WTC11 (cell line): ENCODE measurements around the gene BIRC5. TPM values are rescaled to one million over a fixed set of nuclear protein-coding genes. Genes with fewer than 3 reads are reported as not detected.
A peak's percentile ranks its signal among the peaks of the same experiment; 100 is the strongest.

Source experiments
- ATAC-seq: fragments of 200-7000 bp; cut with Tn5 transposase; 2 replicates; pipeline ENCODE4 v1.10.0; 2021; ENCODE audit warnings: mild to moderate bottlenecking, moderate library complexity
- CTCF ChIA-PET: fragments of 300-600 bp; sonication (Branson Sonifier 250); formaldehyde crosslinking; loops from one replicate; lab custom pipeline; 2021; ENCODE audit warnings: antibody characterized with exemption; lab: Charles Lee
- POLR2A ChIA-PET: fragments of 350-600 bp; sonication (Branson Sonifier 250); formaldehyde crosslinking; loops from one replicate; lab custom pipeline; 2021; ENCODE audit warnings: antibody characterized with exemption; lab: Charles Lee
- DNase-seq: peaks from one replicate; pipeline ENCODE4 v3.0.0; 2021; ENCODE audit warnings: low spot score
- H3K27ac Mint-ChIP-seq: 2 replicates; pipeline ENCODE4 v1.8.0; 2021; ENCODE audit warnings: mixed read lengths
- H3K27me3 Mint-ChIP-seq: 2 replicates; pipeline ENCODE4 v1.8.0; 2021; ENCODE audit warnings: low read depth, mild to moderate bottlenecking, moderate library complexity, mixed read lengths
- H3K36me3 Mint-ChIP-seq: 2 replicates; pipeline ENCODE4 v1.8.0; 2021; ENCODE audit warnings: mixed read lengths
- H3K4me1 Mint-ChIP-seq: 2 replicates; pipeline ENCODE4 v1.8.0; 2022; ENCODE audit warnings: mixed read lengths
- H3K4me3 Mint-ChIP-seq: 2 replicates; pipeline ENCODE4 v1.8.0; 2021; ENCODE audit warnings: mild to moderate bottlenecking, moderate library complexity, mixed read lengths
- H3K9me3 Mint-ChIP-seq: 2 replicates; pipeline ENCODE4 v1.8.0; 2021; ENCODE audit warnings: mixed read lengths
- ARID4B ChIP-seq: sonication (generic); formaldehyde crosslinking; IDR thresholded peaks from 2 replicates; pipeline ENCODE4 v1.8.0; 2023; ENCODE audit warnings: missing genetic modification reagents, mild to moderate bottlenecking, borderline replicate concordance
- ATF1 ChIP-seq: sonication (generic); formaldehyde crosslinking; IDR thresholded peaks from 2 replicates; pipeline ENCODE4 v1.8.1; 2023; ENCODE audit warnings: mild to moderate bottlenecking, moderate library complexity, missing genetic modification reagents
- CREB1 ChIP-seq: sonication (generic); formaldehyde crosslinking; IDR thresholded peaks from 2 replicates; pipeline ENCODE4 v1.8.0; 2023; ENCODE audit warnings: mild to moderate bottlenecking, missing genetic modification reagents
- ESRRA ChIP-seq: sonication (generic); formaldehyde crosslinking; IDR thresholded peaks from 2 replicates; pipeline ENCODE4 v1.8.1; 2022; ENCODE audit warnings: mild to moderate bottlenecking, missing genetic modification reagents, borderline replicate concordance
- ETV6 ChIP-seq: sonication (generic); formaldehyde crosslinking; IDR thresholded peaks from 2 replicates; pipeline ENCODE4 v1.8.1; 2022; ENCODE audit warnings: mild to moderate bottlenecking, missing genetic modification reagents
- FOXK1 ChIP-seq: sonication (generic); formaldehyde crosslinking; IDR thresholded peaks from 2 replicates; pipeline ENCODE4 v1.8.0; 2022; ENCODE audit warnings: mild to moderate bottlenecking, moderate library complexity, missing genetic modification reagents
- FOXP4 ChIP-seq: sonication (generic); formaldehyde crosslinking; IDR thresholded peaks from 2 replicates; pipeline ENCODE4 v1.8.0; 2022; ENCODE audit warnings: mild to moderate bottlenecking, missing genetic modification reagents
- JAZF1 ChIP-seq: fragments of 250-450 bp; sonication (Bioruptor Pico); IDR thresholded peaks from 2 replicates; pipeline ENCODE4 v1.9.0; 2021; ENCODE audit warnings: moderate library complexity, mild to moderate bottlenecking, inconsistent platforms
- NFYB ChIP-seq: sonication (generic); formaldehyde crosslinking; conservative IDR thresholded peaks from 2 replicates; pipeline ENCODE4 v1.8.0; 2022; ENCODE audit warnings: low read depth, missing genetic modification reagents
- NR3C1 ChIP-seq: sonication (generic); formaldehyde crosslinking; conservative IDR thresholded peaks from 2 replicates; pipeline ENCODE4 v1.8.1; 2023; ENCODE audit warnings: low read depth, mild to moderate bottlenecking, missing genetic modification reagents
- SMAD3 ChIP-seq: sonication (generic); formaldehyde crosslinking; IDR thresholded peaks from 2 replicates; pipeline ENCODE4 v1.8.0; 2022; ENCODE audit warnings: missing genetic modification reagents, mild to moderate bottlenecking, borderline replicate concordance
- TEAD1 ChIP-seq: sonication (generic); formaldehyde crosslinking; IDR thresholded peaks from 2 replicates; pipeline ENCODE4 v1.8.0; 2022; ENCODE audit warnings: mild to moderate bottlenecking, missing genetic modification reagents
- TEAD4 ChIP-seq: sonication (generic); formaldehyde crosslinking; IDR thresholded peaks from 2 replicates; pipeline ENCODE4 v1.8.0; 2022; ENCODE audit warnings: mild to moderate bottlenecking, missing genetic modification reagents
- USF1 ChIP-seq: sonication (generic); formaldehyde crosslinking; IDR thresholded peaks from 2 replicates; pipeline ENCODE4 v1.8.0; 2022; ENCODE audit warnings: mild to moderate bottlenecking, missing genetic modification reagents
- ZNF121 ChIP-seq: sonication (generic); formaldehyde crosslinking; IDR thresholded peaks from 2 replicates; pipeline ENCODE4 v1.8.0; 2023; ENCODE audit warnings: missing genetic modification reagents
- ZNF138 ChIP-seq: sonication (generic); formaldehyde crosslinking; conservative IDR thresholded peaks from 2 replicates; pipeline ENCODE4 v1.8.1; 2022; ENCODE audit warnings: mild to moderate bottlenecking, moderate library complexity, missing genetic modification reagents
- ZNF219 ChIP-seq: sonication (generic); formaldehyde crosslinking; IDR thresholded peaks from 2 replicates; pipeline ENCODE4 v1.8.0; 2023; ENCODE audit warnings: missing genetic modification reagents, mild to moderate bottlenecking, borderline replicate concordance
- ZNF263 ChIP-seq: sonication (generic); formaldehyde crosslinking; IDR thresholded peaks from 2 replicates; pipeline ENCODE4 v1.8.1; 2022; ENCODE audit warnings: low read depth, mild to moderate bottlenecking, moderate library complexity, missing genetic modification reagents
- ZNF317 ChIP-seq: sonication (generic); formaldehyde crosslinking; IDR thresholded peaks from 2 replicates; pipeline ENCODE4 v1.8.1; 2023; ENCODE audit warnings: low read depth, mild to moderate bottlenecking, moderate library complexity, missing genetic modification reagents, borderline replicate concordance
- ZNF423 ChIP-seq: fragments of 250-450 bp; sonication (Bioruptor Pico); IDR thresholded peaks from 2 replicates; pipeline ENCODE4 v2.1.2; 2022; ENCODE audit warnings: mild to moderate bottlenecking, moderate library complexity
- ZNF425 ChIP-seq: fragments of 250-450 bp; sonication (Bioruptor Pico); conservative IDR thresholded peaks from 2 replicates; pipeline ENCODE4 v1.9.0; 2021; ENCODE audit warnings: mild to moderate bottlenecking
- ZNF671 ChIP-seq: fragments of 250-450 bp; sonication (Bioruptor Pico); IDR thresholded peaks from 2 replicates; pipeline ENCODE4 v1.8.0; 2021; ENCODE audit warnings: mild to moderate bottlenecking
- total RNA-seq: library from RNA; stranded (reverse); gene quantifications from 3 replicates; pipeline ENCODE4 v1.2.3, GENCODE V29; 2021
- TF ChIP-seq, protein P1 (sequence below): fragments of 250-450 bp; sonication (Bioruptor Pico); IDR thresholded peaks from 2 replicates; pipeline ENCODE4 v2.1.2; 2022; ENCODE audit warnings: mild to moderate bottlenecking, moderate library complexity

Gene BIRC5
- total RNA-seq, 1 experiment from 2014 or later = 115 TPM

- ChIA-PET POLR2A (no interaction called here), CTCF (interaction anchor here (1.0 kb wide), 1 partner anchor 22 kb away, joined by 3 read pairs; the partner anchor contains the start of genes AFMID and TK1)
- Mint-ChIP-seq H3K36me3 (no peaks in the 10 kb centered on the region), H3K27me3 (no peaks in the 10 kb centered on the region), H3K27ac (no peak overlapping the region), H3K4me1 (peaks cover 14% of the 10 kb centered on the region), H3K4me3 (no peak overlapping the region), H3K9me3 (no peaks in the 10 kb centered on the region)
- ATAC-seq (no peak), DNase-seq (no peak)
- TF ChIP-seq ZNF219 (CRISPR knock-in tag) (no peak), ZNF317 (CRISPR knock-in tag) (no peak), ZNF263 (CRISPR knock-in tag) (no peak), NFYB (CRISPR knock-in tag) (no peak), TEAD1 (CRISPR knock-in tag) (no peak), SMAD3 (CRISPR knock-in tag) (no peak), ZNF423 (CRISPR knock-in tag) (no peak), CREB1 (no peak), FOXK1 (CRISPR knock-in tag) (no peak), JAZF1 (CRISPR knock-in tag) (no peak), ETV6 (no peak), FOXP4 (no peak), ZNF425 (CRISPR knock-in tag) (no peak), ESRRA (CRISPR knock-in tag) (no peak), ATF1 (no peak), USF1 (CRISPR knock-in tag) (no peak), TEAD4 (CRISPR knock-in tag) (no peak)
- TF ChIP-seq, protein P1, sequence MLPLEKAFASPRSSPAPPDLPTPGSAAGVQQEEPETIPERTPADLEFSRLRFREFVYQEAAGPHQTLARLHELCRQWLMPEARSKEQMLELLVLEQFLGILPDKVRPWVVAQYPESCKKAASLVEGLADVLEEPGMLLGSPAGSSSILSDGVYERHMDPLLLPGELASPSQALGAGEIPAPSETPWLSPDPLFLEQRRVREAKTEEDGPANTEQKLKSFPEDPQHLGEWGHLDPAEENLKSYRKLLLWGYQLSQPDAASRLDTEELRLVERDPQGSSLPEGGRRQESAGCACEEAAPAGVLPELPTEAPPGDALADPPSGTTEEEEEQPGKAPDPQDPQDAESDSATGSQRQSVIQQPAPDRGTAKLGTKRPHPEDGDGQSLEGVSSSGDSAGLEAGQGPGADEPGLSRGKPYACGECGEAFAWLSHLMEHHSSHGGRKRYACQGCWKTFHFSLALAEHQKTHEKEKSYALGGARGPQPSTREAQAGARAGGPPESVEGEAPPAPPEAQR (CRISPR knock-in tag) = no peak
These were observed 49.1 kb upstream of the BIRC5 start for GRCh38 chr17:78164748-78165607.

DNA sequence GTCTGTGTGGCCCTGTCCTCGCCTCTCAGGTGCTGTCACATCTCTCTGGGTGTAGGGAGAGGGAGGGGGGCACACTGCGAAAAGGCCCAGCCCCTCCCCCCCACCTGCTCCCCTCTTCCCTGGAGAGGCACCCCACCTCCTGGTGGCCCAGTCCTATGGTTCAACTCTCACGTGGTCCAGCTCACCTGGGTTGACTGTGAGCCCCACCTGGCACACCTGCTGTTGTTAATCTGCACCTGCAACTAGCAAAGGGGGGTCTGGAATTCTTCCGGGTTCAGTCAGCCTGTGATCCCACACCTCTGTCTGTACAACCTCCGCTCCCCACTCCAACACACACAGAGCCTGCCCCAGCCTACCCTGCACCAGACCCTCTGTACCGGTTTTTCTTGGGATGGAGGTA is 47.6 kb upstream of the BIRC5 start:
- H3K27me3 Mint-ChIP-seq = no peaks in the 10 kb centered on the region
- H3K9me3 Mint-ChIP-seq = no peaks in the 10 kb centered on the region
- H3K27ac Mint-ChIP-seq = no peak overlapping the region
- TF ChIP-seq ZNF138 (no peak), ZNF423 (CRISPR knock-in tag) (peak; percentile 88), ATF1 (no peak), ETV6 (no peak), NR3C1 (CRISPR knock-in tag) (no peak), ZNF121 (CRISPR knock-in tag) (no peak), ZNF671 (CRISPR knock-in tag) (no peak), ARID4B (CRISPR knock-in tag) (no peak)
- ChIA-PET CTCF (interaction anchor here (0.6 to 2.2 kb wide), 6 partner anchors 9 to 398 kb away, joined by 3 to 17 read pairs (median 4); no protein-coding TSS in a partner anchor), POLR2A (interaction anchor here (0.6 kb wide), 1 partner anchor 29 kb away, joined by 3 read pairs; no protein-coding TSS in a partner anchor)
- no peaks in the 10 kb centered on the region for H3K36me3 Mint-ChIP-seq
- peaks cover 17% of the 10 kb centered on the region for H3K4me1 Mint-ChIP-seq
- ATAC-seq (no peak), DNase-seq (no peak)
- no peak overlapping the region for H3K4me3 Mint-ChIP-seq
